ENCODE measurements around the gene ARHGEF10L.

Gene ARHGEF10L

DNA sequence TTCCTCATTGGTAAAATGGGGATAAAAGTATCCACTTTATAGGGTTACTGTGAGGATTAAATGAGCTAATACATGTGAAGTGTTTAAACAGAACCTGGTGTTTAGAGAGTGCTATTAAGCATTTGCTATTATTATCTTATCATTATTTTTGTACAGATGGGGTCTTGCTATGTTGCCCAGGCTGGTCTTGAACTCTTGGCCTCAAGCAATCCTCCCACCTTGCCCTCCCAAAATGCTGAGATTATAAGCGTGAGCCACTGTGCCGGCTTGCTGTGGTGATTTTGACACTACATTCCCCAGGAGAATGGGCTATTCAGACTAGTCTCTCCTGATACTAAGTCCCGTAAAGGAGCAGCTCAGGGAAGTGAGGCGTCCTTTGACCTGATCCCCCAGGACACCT is 6.3 kb upstream of the ARHGEF10L start:
- no peak for TF ChIP-seq ZNF274 (IDR thresholded peaks at IDR 0.05; ENCODE audit: low read depth, low read length)
- no peak overlapping the region for H3K4me3 ChIP-seq (ENCODE audit: low read length)

DNA sequence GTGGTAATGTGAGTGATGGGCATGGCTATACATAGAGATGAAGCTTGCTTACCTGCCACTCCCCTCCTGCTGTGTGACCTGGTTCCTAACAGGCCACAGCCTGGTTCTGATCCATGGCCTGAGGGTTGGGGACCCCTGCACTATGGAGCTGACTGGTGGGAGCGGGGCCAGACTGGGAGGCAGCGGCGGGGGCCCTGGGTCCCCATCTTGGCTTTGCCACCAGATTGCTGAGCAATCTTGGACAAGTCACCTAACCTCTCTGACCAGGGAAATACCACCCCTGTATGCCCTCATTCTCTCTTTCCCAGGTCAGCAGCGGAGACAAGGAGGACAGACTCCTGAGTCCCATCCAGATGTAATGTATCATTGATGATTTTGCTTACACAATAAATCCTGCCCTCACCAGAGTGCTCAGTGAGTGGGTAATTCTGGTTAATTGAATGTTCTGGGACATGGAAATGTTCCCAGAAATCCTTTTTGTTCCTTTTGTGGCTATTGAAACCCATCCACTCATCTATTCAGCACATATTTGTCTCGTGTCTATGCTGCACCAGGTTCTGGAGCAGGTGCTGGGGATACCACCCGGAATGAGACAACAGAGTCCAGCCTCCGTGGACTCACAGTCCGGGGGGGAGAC is 4.1 kb upstream of the ARHGEF10L start:
- no peak for TF ChIP-seq ZNF274 (IDR thresholded peaks at IDR 0.05; ENCODE audit: low read depth, low read length)
- no peak overlapping the region for H3K4me3 ChIP-seq (ENCODE audit: low read length)

DNA sequence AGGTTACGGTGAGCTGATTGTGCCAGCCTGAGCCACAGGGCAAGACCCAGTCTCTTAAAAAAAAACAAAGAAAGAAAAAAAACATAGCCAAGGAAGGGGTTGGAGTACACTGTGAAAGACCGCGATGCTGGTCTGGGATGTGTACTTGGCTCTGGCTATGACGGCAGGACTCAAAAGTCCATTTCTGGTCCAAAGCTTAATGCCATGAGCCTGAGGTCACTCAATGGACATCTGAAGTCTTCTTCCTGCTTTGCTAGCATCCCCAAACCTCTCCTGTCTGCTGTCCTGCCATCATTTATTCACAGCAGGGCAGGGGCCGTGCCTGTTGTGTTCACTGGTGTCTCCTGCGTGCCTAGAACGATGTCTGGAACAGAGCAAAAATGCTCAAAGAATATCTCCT is 1.5 kb upstream of the ARHGEF10L start:
- no peak for TF ChIP-seq ZNF274 (IDR thresholded peaks at IDR 0.05; ENCODE audit: low read depth, low read length)
- no peak overlapping the region for H3K4me3 ChIP-seq (ENCODE audit: low read length)

DNA sequence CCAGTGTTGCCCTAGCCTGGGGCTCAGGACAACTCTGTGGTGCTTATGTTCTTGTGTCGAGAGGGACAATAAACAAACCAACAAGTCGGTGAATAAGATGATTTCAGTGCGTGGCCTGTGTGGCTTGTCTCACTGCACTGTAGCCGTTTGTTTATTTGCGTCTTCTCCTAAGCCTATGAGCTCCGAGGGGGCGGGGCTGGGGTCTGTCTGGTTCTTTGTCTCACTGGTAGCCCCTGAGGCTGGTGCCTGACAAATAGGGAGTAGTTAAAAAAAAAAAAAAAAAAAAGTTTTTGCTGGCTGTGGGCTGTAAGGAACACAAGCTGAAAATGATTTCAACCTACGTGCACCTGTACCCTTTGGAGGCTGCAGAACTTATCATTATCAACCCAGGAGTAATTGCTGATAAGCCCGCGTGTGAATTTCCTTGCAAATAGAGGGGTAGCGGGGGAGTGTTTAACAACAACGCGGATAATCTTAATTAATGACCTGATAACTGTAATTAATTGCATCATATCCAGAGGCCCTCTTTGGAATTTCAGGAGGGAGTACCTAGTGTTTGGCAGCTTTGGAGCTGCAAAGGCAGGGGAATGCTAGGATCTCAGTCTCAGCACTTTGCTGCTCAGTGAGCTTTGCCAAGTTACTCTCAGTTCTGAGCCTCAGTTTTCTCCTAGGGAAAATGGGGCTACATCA is 925 bp upstream of the ARHGEF10L start:
- TF ChIP-seq ZNF274 (IDR thresholded peaks at IDR 0.05; ENCODE audit: low read depth, low read length): no peak
- H3K4me3 ChIP-seq (ENCODE audit: low read length): no peak overlapping the region

DNA sequence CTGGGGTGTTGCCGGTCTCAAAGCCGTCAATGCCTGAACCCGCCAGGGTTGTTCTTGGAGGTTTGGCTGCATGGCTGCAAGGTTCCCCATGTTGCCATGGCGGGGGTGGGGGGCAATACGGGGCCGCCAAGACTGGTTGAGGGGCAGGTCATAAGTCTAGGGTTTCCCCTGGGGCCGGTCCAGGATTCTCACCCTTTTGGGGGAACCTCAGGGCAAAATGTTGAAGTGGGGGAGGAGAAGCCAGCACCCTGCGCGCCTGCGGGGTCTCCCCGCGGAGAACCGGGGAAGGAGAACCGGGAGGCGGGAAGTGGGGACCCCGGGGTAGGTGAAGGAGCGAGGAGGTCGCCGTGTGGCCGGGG is 401 bp upstream of the ARHGEF10L start:
- no peak for TF ChIP-seq ZNF274 (IDR thresholded peaks at IDR 0.05; ENCODE audit: low read depth, low read length)
- no peak overlapping the region for H3K4me3 ChIP-seq (ENCODE audit: low read length)

DNA sequence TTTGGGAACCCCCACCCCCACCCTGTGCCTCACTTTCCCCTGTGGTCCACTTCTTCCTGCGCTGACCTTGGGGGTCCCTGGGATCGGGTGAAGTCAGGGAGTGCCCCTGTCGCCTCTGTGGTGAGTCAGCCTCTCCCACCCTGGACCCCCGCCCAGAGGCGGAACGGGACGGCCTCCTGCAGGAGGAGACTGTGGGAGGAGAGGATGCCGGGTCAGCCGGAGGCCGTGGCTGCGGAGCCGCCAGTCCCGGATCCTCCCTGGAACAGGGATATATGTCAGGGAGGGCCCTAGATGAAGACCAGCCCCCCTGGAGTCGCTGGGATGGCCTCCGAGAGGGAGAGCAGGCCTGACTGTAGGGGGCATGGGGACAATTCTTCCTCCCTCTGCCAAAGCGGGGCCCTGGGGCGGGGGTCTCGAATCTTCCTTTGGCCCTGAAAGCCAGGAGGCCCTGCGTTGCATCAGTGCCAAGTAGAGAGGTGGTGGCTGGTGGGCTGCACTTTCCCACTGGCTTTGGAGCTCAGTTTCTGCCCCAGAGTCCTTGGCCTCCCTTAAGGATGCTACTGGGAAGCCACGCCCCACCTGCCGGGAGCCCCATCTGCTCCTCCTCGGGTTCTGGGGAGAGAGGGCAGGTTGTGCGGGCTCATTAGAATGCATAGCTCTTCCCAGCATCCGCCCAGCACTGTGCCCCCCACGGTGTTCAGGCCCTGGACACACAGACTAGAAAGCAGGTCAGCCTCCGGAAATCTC is 930 bp downstream of the ARHGEF10L start:
- TF ChIP-seq ZNF274 (IDR thresholded peaks at IDR 0.05; ENCODE audit: low read depth, low read length): no peak
- H3K4me3 ChIP-seq (ENCODE audit: low read length): peak overlapping the region; percentile 1; the same call in 1 of the 2 replicates

DNA sequence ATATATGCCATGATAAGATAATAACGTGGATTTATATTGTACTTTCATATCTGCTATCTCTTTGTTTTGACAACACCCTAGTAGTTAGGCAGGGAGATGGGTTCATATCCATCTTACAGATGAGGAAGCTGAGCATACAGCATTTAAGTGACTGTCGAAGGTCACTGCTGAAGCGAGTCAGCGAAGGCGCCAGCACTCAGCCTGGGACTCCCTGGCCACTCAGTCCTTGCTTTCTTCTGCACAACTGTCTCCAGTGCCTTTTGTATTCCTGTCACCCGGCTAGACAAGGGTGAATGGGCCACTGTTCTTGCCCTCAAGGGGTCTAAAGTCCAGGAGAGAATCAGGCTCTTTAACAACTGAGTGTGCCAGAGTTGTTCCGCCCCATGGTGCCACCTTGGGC is 3.1 kb downstream of the ARHGEF10L start:
- no peak for TF ChIP-seq ZNF274 (IDR thresholded peaks at IDR 0.05; ENCODE audit: low read depth, low read length)
- H3K4me3 ChIP-seq (ENCODE audit: low read length): no peak overlapping the region

DNA sequence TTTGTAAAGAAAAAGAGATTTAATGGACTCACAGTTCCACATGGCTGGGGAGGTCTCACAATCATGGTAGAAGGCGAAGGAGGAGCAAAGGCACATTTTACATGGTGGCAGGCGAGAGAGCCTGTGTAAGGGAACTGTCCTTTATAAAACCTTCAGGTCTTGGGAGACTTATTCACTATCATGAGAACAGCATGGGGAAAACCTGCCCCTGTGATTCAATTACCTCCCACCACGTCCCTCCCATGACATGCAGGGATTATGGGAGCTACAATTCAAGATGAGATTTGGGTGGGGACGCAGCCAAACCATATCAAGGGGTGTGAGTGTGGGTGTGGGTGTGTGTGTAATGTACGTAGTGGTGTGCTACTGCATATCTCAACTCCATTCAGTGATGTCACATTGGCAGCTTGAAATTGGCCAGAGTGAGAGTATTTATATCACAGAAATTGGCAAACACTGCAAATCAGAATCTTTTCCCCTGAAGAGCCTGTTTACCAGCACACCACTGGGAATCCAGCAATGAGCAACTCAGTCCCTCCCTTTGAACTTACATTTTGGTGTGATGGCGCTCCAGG is 5.4 kb downstream of the ARHGEF10L start:
- no peak overlapping the region for H3K4me3 ChIP-seq (ENCODE audit: low read length)
- no peak for TF ChIP-seq ZNF274 (IDR thresholded peaks at IDR 0.05; ENCODE audit: low read depth, low read length)

DNA sequence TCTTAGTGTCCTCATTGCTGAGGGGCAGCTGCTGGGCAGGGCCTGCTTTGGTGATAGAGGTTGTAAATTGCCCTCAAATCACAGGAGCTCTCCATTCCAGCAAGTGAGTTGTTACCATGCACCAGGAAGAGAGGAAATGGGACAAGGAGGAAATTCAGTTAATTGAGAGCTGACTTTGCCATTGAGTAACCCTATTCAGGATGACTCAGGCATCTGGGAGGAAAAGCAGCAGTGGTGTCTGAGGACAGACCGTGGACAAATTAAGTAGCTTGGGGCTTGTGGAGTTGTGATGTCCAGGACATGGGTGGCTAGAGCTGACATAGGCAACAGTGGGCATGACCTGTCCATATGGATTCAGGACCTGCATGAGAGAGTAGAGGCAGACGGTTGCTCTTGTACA is 5.9 kb downstream of the ARHGEF10L start:
- TF ChIP-seq ZNF274 (IDR thresholded peaks at IDR 0.05; ENCODE audit: low read depth, low read length): no peak

DNA sequence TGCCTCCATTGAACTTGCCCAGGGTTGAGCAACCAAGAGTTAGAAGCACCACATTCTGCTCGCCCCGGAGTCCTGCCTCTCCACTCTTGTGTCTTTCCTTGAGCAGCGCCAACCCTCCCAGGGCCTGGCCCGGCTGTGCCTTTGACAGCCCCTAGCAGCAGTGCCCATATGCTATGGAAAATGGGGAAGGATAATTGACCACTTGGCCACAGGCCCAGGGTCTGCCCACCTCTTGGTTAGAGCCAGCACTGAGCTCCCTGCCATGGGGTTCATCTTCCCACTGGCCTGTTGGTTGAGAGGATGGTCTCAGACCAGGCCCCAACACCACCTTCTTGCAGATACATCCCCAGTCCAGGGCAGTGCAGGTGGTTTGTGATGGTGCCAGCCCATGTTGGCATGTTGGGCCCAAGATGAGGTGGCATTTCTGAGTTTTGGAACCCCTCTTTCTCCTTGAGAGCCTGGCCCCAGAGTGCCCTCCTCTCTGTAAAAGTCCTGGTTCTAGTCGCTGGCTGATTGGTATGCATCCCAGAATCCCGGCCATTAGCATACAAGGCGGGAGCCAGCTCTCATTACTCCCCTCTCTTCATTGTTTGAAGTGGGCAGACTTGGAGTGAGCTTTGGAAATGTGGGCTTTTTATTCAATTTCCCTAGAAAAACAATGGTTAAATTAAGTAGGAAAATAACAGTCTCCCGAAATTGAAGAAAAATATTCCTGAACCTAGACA is 7.6 kb downstream of the ARHGEF10L start:
- no peak overlapping the region for H3K4me3 ChIP-seq (ENCODE audit: low read length)
- no peak for TF ChIP-seq ZNF274 (IDR thresholded peaks at IDR 0.05; ENCODE audit: low read depth, low read length)

More for the DNA sequence above, 5.9 kb downstream of the ARHGEF10L start:
- H3K4me3 ChIP-seq (ENCODE audit: low read length): no peak overlapping the region

DNA sequence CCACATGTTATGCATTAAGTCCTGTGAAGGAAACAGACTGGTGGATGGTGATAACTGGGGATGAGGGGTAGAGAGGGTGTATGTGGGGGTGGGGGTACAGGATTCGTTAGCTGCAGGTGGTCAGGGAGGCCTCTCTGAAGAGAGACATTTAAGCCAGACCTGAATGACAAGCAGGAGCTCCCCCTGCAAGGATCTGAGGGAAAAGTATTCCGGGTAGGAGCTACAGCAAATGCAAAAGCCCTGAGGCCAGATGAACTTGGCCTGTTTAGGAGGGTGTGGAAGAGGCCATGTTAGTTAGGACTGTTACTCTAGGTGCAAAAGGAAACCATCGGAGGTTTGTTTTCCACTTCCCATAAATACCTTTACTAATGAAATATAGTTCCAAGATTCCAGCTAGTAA is 9.9 kb downstream of the ARHGEF10L start:
- TF ChIP-seq ZNF274 (IDR thresholded peaks at IDR 0.05; ENCODE audit: low read depth, low read length): no peak
- H3K4me3 ChIP-seq (ENCODE audit: low read length): no peak overlapping the region

DNA sequence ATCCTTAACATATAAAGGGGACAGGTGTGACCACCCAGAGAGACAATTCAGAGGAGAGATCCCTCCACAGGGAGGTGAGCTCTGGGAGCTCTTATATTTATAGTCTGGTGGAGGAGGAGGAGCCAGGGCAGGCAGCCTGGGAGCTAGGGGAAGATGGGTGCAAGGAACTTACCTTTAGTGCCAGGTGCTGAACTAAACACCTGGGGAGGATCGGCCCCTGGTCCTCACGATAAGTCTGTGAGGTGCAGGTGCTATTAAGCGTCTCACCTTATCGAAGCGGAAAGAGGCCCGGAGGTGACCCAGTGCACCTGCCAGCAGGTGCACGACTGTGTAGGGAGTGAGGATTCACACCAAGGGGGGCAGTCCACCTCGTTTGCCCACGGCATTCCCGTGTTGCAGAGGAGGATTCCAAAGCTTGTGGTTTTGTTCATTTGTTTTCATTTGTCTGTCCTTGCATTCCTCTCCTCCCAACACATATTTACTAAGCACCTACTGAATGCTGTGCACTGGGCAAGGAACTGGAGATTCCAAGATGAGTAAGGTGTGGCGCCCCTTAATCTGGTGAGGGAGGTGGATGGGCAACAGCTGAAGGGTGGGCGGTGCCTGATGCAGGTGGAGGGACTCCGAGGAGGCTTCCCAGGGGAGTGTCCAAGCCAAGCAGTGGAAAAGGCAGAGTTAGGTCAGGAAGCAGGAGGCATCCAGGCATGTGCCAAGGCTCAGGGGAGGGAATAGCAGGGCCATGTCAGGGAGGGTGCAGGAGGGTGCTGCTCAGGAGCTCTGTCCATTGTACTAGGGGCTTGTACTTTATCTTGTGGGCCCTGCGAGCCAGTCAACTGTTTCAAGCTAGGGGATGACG is 11.5 kb downstream of the ARHGEF10L start:
- no peak for TF ChIP-seq ZNF274 (IDR thresholded peaks at IDR 0.05; ENCODE audit: low read depth, low read length)
- H3K4me3 ChIP-seq (ENCODE audit: low read length): no peak overlapping the region

DNA sequence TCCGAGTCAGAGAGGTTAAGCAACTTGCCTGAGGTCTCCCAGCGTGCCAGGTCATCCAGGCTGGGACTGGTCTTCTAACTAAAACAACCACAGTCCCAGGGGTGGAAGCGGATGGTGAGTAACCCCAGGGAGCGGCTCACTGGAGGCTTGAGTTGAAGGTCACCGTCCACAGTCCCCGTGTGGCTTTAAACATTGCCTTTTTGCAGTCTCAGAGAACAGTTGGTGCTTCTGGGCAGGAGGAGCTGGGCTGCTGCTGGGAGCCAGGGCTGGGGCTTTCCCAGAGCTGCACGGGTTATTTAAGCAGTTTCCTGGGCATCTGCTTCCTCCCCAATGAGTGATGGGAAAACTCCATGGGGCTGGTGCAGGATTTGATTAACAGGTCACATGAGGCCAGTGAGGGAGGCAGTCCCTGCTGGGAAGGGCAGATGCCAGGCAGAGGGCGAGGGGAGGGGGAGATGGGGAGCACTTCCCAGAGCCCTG is 12.3 kb downstream of the ARHGEF10L start:
- TF ChIP-seq ZNF274 (IDR thresholded peaks at IDR 0.05; ENCODE audit: low read depth, low read length): no peak

More for the DNA sequence above, 12.3 kb downstream of the ARHGEF10L start:
- no peak overlapping the region for H3K4me3 ChIP-seq (ENCODE audit: low read length)
